ENCODE measurements around the gene CAPZB. TPM values are rescaled to one million over a fixed set of nuclear protein-coding genes. Genes with fewer than 3 reads are reported as not detected.

The CAPZB gene
- polyA plus RNA-seq, 2 of the 4 experiments (the other 2 are of a cell fraction) = 133 to 296 TPM

- Histone ChIP-seq H3K4me1 (peaks cover 55% of the 10 kb centered on the region), H3K4me2 (peak overlapping the region; percentile 81; the same call in 1 of the 3 replicates), H3K4me3 (no peak overlapping the region), H3K27ac (peak overlapping the region in 1 of 2 experiments; percentile 50; a peak in 2 of 6 replicates), H3K9me3 (no peaks in the 10 kb centered on the region)
- ChIA-PET POLR2A (no interaction called here), CTCF (interaction anchor here (0.9 to 1.4 kb wide), 2 partner anchors 9 to 14 kb away, joined by 3 to 4 read pairs; no protein-coding TSS in a partner anchor)
- DNase-seq (ENCODE audit: low read depth in 1 of 2, low spot score in 1 of 2) (no peak), ATAC-seq (no peak), FAIRE-seq (no peak)
- TF ChIP-seq CTCF (IDR thresholded peaks at IDR 0.05) = no peak
- TF ChIP-seq, protein P1, sequence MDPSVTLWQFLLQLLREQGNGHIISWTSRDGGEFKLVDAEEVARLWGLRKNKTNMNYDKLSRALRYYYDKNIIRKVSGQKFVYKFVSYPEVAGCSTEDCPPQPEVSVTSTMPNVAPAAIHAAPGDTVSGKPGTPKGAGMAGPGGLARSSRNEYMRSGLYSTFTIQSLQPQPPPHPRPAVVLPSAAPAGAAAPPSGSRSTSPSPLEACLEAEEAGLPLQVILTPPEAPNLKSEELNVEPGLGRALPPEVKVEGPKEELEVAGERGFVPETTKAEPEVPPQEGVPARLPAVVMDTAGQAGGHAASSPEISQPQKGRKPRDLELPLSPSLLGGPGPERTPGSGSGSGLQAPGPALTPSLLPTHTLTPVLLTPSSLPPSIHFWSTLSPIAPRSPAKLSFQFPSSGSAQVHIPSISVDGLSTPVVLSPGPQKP (IDR thresholded peaks at IDR 0.05; ENCODE audit: low read depth, low read length) = no peak
- TF ChIP-seq ESRRA (IDR thresholded peaks at IDR 0.05; ENCODE audit: borderline replicate concordance, low read length) = no peak
- TF ChIP-seq HOXA7 (CRISPR knock-in tag; IDR thresholded peaks at IDR 0.05) = no peak
- TF ChIP-seq CBX2 (IDR thresholded peaks at IDR 0.05; ENCODE audit: borderline replicate concordance, low read depth) = no peak
- TF ChIP-seq KDM5A (IDR thresholded peaks at IDR 0.05) = no peak
- no peak for TF ChIP-seq FOSB (CRISPR knock-in tag; IDR thresholded peaks at IDR 0.05)
- no peak for TF ChIP-seq MAFK (IDR thresholded peaks at IDR 0.05; ENCODE audit: partially characterized antibody)
- TF ChIP-seq RARB (CRISPR knock-in tag; IDR thresholded peaks at IDR 0.05) = no peak
- TF ChIP-seq EHF (CRISPR knock-in tag; IDR thresholded peaks at IDR 0.05) = no peak
- TF ChIP-seq, protein P2, sequence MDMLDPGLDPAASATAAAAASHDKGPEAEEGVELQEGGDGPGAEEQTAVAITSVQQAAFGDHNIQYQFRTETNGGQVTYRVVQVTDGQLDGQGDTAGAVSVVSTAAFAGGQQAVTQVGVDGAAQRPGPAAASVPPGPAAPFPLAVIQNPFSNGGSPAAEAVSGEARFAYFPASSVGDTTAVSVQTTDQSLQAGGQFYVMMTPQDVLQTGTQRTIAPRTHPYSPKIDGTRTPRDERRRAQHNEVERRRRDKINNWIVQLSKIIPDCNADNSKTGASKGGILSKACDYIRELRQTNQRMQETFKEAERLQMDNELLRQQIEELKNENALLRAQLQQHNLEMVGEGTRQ (IDR thresholded peaks at IDR 0.05) = no peak
- no peak for TF ChIP-seq BCL3 (IDR thresholded peaks at IDR 0.05)
- no peak for TF ChIP-seq FOSL2 (IDR thresholded peaks at IDR 0.05)
- TF ChIP-seq FOSL2 (CRISPR knock-in tag; IDR thresholded peaks at IDR 0.05) = no peak
- no peak for TF ChIP-seq CHD2 (IDR thresholded peaks at IDR 0.05; ENCODE audit: low read length, partially characterized antibody)
- TF ChIP-seq SMC3 (IDR thresholded peaks at IDR 0.05) = no peak
- 68% methylated on average over 12 of the region's 12 CpGs for WGBS (ENCODE audit: missing lambda C conversion rate)
Measured at GRCh38 chr1:19452221-19452663, 33.1 kb downstream of the CAPZB start.

DNA sequence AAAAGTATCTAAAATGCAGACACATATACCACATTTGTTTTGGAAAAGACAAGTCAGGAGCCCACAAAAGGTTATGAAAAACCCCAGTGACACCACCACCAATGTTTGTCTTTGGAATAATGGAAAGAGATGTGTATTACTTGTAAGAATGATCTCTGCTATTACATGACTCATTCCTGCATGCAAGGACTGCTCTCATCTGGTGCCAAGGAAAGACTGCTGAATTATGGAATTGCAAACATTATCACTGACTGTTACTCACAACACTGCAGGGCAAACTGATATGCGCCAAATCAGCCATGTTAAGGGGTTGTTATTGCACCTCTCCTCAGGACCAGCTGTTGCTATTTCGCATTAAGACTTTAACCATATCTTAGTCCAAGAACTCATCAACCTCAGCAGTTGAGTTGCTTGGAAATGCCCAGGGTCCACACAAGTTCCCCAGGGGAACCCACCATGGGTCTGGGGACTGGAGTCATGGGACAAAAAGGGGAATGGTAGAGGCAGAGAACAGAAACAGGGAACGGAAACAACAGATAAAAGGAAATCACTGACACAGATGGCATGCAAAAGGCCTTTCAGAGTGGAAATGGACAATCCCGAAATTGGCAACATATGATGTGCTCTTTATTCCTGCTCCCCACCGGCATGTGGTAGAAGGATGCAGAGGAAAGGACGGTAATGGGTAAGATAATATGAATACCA is 34.4 kb downstream of the CAPZB start:
- POLR2A ChIA-PET = no interaction called here
- peak; percentile 57 to 74 for DNase-seq (ENCODE audit: low read depth in 1 of 2, low spot score in 1 of 2)
- CTCF ChIA-PET = no interaction called here
- WGBS (ENCODE audit: missing lambda C conversion rate) = 40% methylated on average over 5 of the region's 6 CpGs
- FAIRE-seq = no peak
- Histone ChIP-seq H3K9me3 (no peaks in the 10 kb centered on the region), H3K4me2 (peak overlapping the region; percentile 81), H3K4me1 (peaks cover 68% of the 10 kb centered on the region), H3K27ac (peak overlapping the region; percentile 31 to 71; a peak in 4 of 6 replicates), H3K4me3 (peak overlapping the region; percentile 20; the same call in 1 of the 3 replicates)
- peak; percentile 89 for ATAC-seq
- TF ChIP-seq FOSL2 (IDR thresholded peaks at IDR 0.05) (peak; percentile 71), FOSL2 (CRISPR knock-in tag; IDR thresholded peaks at IDR 0.05) (peak; percentile 92), KDM1A (IDR thresholded peaks at IDR 0.05; ENCODE audit: low read depth) (no peak), EP300 (IDR thresholded peaks at IDR 0.05) (peak in 1 of 2 experiments; percentile 41; a peak in 1 of 5 replicates), JUN (IDR thresholded peaks at IDR 0.05) (peak; percentile 55 to 58; a peak in 1 of 5 replicates), FOXS1 (CRISPR knock-in tag; IDR thresholded peaks at IDR 0.05) (no peak), GATA3 (IDR thresholded peaks at IDR 0.05; ENCODE audit: borderline replicate concordance) (peak; percentile 75; the same call in 1 of the 2 replicates), JUNB (IDR thresholded peaks at IDR 0.05) (peak; percentile 91)
- TF ChIP-seq, protein P2 (IDR thresholded peaks at IDR 0.05) = no peak
- TF ChIP-seq, protein P3, sequence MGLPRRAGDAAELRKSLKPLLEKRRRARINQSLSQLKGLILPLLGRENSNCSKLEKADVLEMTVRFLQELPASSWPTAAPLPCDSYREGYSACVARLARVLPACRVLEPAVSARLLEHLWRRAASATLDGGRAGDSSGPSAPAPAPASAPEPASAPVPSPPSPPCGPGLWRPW (IDR thresholded peaks at IDR 0.05) = 0 out of 2 replicates have a peak, but pooled peaks have one; percentile 7
- TF ChIP-seq, protein P4, sequence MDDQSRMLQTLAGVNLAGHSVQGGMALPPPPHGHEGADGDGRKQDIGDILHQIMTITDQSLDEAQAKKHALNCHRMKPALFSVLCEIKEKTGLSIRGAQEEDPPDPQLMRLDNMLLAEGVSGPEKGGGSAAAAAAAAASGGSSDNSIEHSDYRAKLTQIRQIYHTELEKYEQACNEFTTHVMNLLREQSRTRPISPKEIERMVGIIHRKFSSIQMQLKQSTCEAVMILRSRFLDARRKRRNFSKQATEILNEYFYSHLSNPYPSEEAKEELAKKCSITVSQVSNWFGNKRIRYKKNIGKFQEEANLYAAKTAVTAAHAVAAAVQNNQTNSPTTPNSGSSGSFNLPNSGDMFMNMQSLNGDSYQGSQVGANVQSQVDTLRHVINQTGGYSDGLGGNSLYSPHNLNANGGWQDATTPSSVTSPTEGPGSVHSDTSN (IDR thresholded peaks at IDR 0.05) = no peak
- TF ChIP-seq, protein P5, sequence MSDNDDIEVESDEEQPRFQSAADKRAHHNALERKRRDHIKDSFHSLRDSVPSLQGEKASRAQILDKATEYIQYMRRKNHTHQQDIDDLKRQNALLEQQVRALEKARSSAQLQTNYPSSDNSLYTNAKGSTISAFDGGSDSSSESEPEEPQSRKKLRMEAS (IDR thresholded peaks at IDR 0.05) = peak; percentile 59

Measured in A549 (cell line).